H9 (cell line): Measurements from ENCODE around the gene VIPR1. TPM values are rescaled to one million over a fixed set of nuclear protein-coding genes. Genes with fewer than 3 reads are reported as not detected.

ENCODE experiments used
- DNase-seq: peaks from one replicate; pipeline ENCODE4 v3.0.0-alpha.2; 2017
- H2AFZ ChIP-seq: one replicate; pipeline ENCODE4 v1.6.1; 2013; ENCODE audit warnings: mild to moderate bottlenecking, low read length, control low read depth, moderate library complexity
- H2AK5ac ChIP-seq: 2 replicates; pipeline ENCODE4 v1.6.1; 2013; ENCODE audit warnings: low read length, control low read depth, mixed read lengths; ENCODE audit not compliant: insufficient read length
- H2BK120ac ChIP-seq: one replicate; pipeline ENCODE4 v1.6.1; 2013; ENCODE audit warnings: low read depth, mild to moderate bottlenecking, low read length, control low read depth, inconsistent platforms; ENCODE audit not compliant: poor library complexity, severe bottlenecking
- H2BK12ac ChIP-seq: 2 replicates; pipeline ENCODE4 v1.6.1; 2013; ENCODE audit warnings: low read length, control low read depth, mixed read lengths, low read depth; ENCODE audit not compliant: insufficient read length
- H2BK15ac ChIP-seq: 2 replicates; pipeline ENCODE4 v1.6.1; 2013; ENCODE audit warnings: low read depth, low read length, control low read depth
- H2BK20ac ChIP-seq: one replicate; pipeline ENCODE4 v1.6.1; 2013; ENCODE audit warnings: low read depth, mild to moderate bottlenecking, low read length, control low read depth, inconsistent platforms; ENCODE audit not compliant: poor library complexity, severe bottlenecking
- H2BK5ac ChIP-seq: 2 replicates; pipeline ENCODE4 v1.6.1; 2013; ENCODE audit warnings: low read length, control low read depth, mixed read lengths; ENCODE audit not compliant: insufficient read length
- H3K14ac ChIP-seq: 2 replicates; pipeline ENCODE4 v1.6.1; 2013; ENCODE audit warnings: low read length, control low read depth; ENCODE audit not compliant: insufficient read depth
- H3K18ac ChIP-seq: 2 replicates; pipeline ENCODE4 v1.6.1; 2013; ENCODE audit warnings: low read depth, mild to moderate bottlenecking, mixed read lengths, low read length, control low read depth; ENCODE audit not compliant: insufficient read length
- H3K23ac ChIP-seq: 2 replicates; pipeline ENCODE4 v1.6.1; 2013; ENCODE audit warnings: low read length, control low read depth, mixed read lengths, low read depth; ENCODE audit not compliant: insufficient read length
- H3K23me2 ChIP-seq: 2 replicates; pipeline ENCODE4 v1.6.1; 2013; ENCODE audit warnings: low read depth, mild to moderate bottlenecking, mixed read lengths, low read length, control low read depth; ENCODE audit not compliant: insufficient read length, poor library complexity, severe bottlenecking
- H3K27ac ChIP-seq: 2 replicates; pipeline ENCODE4 v1.5.1; 2013; ENCODE audit warnings: low read length, control low read depth, mixed read lengths, low read depth; ENCODE audit not compliant: insufficient read length
- H3K27me3 ChIP-seq: 2 replicates; pipeline ENCODE4 v1.6.1; 2013; ENCODE audit warnings: low read length, control low read depth, inconsistent platforms; ENCODE audit not compliant: insufficient read depth
- H3K4ac ChIP-seq: 2 replicates; pipeline ENCODE4 v1.6.1; 2013; ENCODE audit warnings: low read depth, mild to moderate bottlenecking, control low read depth, inconsistent platforms, low read length, moderate library complexity
- H3K4me1 ChIP-seq: 2 replicates; pipeline ENCODE4 v1.6.1; 2013; ENCODE audit warnings: low read length, control low read depth, inconsistent platforms; ENCODE audit not compliant: insufficient read depth
- H3K4me2 ChIP-seq: 2 replicates; pipeline ENCODE4 v1.6.1; 2013; ENCODE audit warnings: low read length, control low read depth, mixed read lengths; ENCODE audit not compliant: insufficient read length, insufficient read depth
- H3K56ac ChIP-seq: 2 replicates; pipeline ENCODE4 v1.6.1; 2013; ENCODE audit warnings: low read depth, mild to moderate bottlenecking, mixed read lengths, low read length, control low read depth; ENCODE audit not compliant: insufficient read length
- H3K79me1 ChIP-seq: 2 replicates; pipeline ENCODE4 v1.6.1; 2013; ENCODE audit warnings: low read depth, mild to moderate bottlenecking, moderate library complexity, low read length, control low read depth, inconsistent platforms; ENCODE audit not compliant: insufficient read depth, poor library complexity, severe bottlenecking
- H3K79me2 ChIP-seq: 2 replicates; pipeline ENCODE4 v1.6.1; 2013; ENCODE audit warnings: low read length, control low read depth, inconsistent platforms; ENCODE audit not compliant: insufficient read depth
- H3K9ac ChIP-seq: 2 replicates; pipeline ENCODE4 v1.6.1; 2013; ENCODE audit warnings: low read length, control low read depth, mixed read lengths; ENCODE audit not compliant: insufficient read length; ENCODE audit errors: extremely low read depth
- H3K9me3 ChIP-seq: one replicate; pipeline ENCODE4 v1.6.1; 2013; ENCODE audit warnings: low read depth, low read length, inconsistent platforms; ENCODE audit not compliant: control insufficient read depth
- H3T11ph ChIP-seq: one replicate; pipeline ENCODE4 v1.6.1; 2013; ENCODE audit warnings: mild to moderate bottlenecking, low read length, control low read depth, inconsistent platforms
- H4K20me1 ChIP-seq: one replicate; pipeline ENCODE4 v1.6.1; 2013; ENCODE audit not compliant: control insufficient read depth, insufficient read length, insufficient read depth
- H4K5ac ChIP-seq: 2 replicates; pipeline ENCODE4 v1.6.1; 2013; ENCODE audit warnings: low read depth, mild to moderate bottlenecking, mixed read lengths, low read length, control low read depth; ENCODE audit not compliant: insufficient read length
- H4K8ac ChIP-seq: replicated peaks from 2 replicates; pipeline ENCODE4 v1.6.1; 2013; ENCODE audit warnings: low read length, control low read depth, mixed read lengths, low read depth; ENCODE audit not compliant: insufficient read length
- H4K91ac ChIP-seq: 2 replicates; pipeline ENCODE4 v1.6.1; 2013; ENCODE audit warnings: low read depth, mild to moderate bottlenecking, moderate library complexity, mixed read lengths, low read length, control low read depth; ENCODE audit not compliant: insufficient read length
- H3K27ac Mint-ChIP-seq, 3 experiments: 2 replicates in 2 of 3; 3 replicates in 1 of 3; pipeline ENCODE4 v1.8.0; 2020 to 2021; ENCODE audit warnings: mixed read lengths in 3 of 3, mild to moderate bottlenecking in 1 of 3, moderate library complexity in 1 of 3
- H3K27me3 Mint-ChIP-seq: 2 replicates; pipeline ENCODE4 v1.8.0; 2021; ENCODE audit warnings: low read depth, mild to moderate bottlenecking, moderate library complexity, mixed read lengths
- H3K36me3 Mint-ChIP-seq, 3 experiments: 2 replicates in 2 of 3; 3 replicates in 1 of 3; pipeline ENCODE4 v1.8.0; 2020 to 2021; ENCODE audit warnings: low read depth in 3 of 3, mixed read lengths in 3 of 3; ENCODE audit not compliant: insufficient read depth in 1 of 3
- H3K4me1 Mint-ChIP-seq, 2 experiments: 2 replicates each; pipeline ENCODE4 v1.8.0; 2020; ENCODE audit warnings: mixed read lengths in 2 of 2
- H3K4me3 Mint-ChIP-seq, 2 experiments: 2 replicates in 1 of 2; 3 replicates in 1 of 2; pipeline ENCODE4 v1.8.0; 2020 to 2021; ENCODE audit warnings: mild to moderate bottlenecking in 2 of 2, mixed read lengths in 2 of 2, moderate library complexity in 1 of 2
- H3K9me3 Mint-ChIP-seq, 2 experiments: 2 replicates in 1 of 2; 3 replicates in 1 of 2; pipeline ENCODE4 v1.8.0; 2020; ENCODE audit warnings: mild to moderate bottlenecking in 2 of 2, mixed read lengths in 2 of 2, moderate library complexity in 1 of 2
- CTCF ChIP-seq: fragments of 200-600 bp; sonication (generic); conservative IDR thresholded peaks from 3 replicates; pipeline ENCODE4 v1.8.0; 2021; ENCODE audit warnings: antibody characterized with exemption, mild to moderate bottlenecking
- WGBS: extraction: QIAGEN DNeasy Blood & Tissue Kit; methylation state at CpG from one replicate; pipeline ENCODE4 v1.1.7; 2013; ENCODE audit warnings: missing lambda C conversion rate, low lambda C conversion rate, mixed read lengths; ENCODE audit not compliant: insufficient read length; ENCODE audit errors: extremely low coverage; 5-methylcytosine and 5-hydroxymethylcytosine counted together
- total RNA-seq: library from RNA; stranded (reverse); gene quantifications from 2 replicates; pipeline ENCODE4 v1.2.1, GENCODE V29; 2021

VIPR1 gene
- total RNA-seq, 1 experiment from 2014 or later: 6.5 TPM

GRCh38 chr3:42500909-42501308 lies 1.5 kb upstream of the VIPR1 start:
- peaks cover 20% of the 10 kb centered on the region; the same call in 1 of the 2 replicates for H3K27me3 ChIP-seq
- no peak overlapping the region for H4K8ac ChIP-seq
- no CpG with 5 or more reads among the region's 4 CpGs for WGBS
- no peak overlapping the region for H4K5ac ChIP-seq
- H3T11ph ChIP-seq: no peak overlapping the region
- no peaks in the 10 kb centered on the region for H3K4me1 ChIP-seq
- H3K27me3 Mint-ChIP-seq: peaks cover 67% of the 10 kb centered on the region
- no peak overlapping the region for H2BK5ac ChIP-seq
- peaks cover 18% of the 10 kb centered on the region for H3K23me2 ChIP-seq
- H3K14ac ChIP-seq: no peak overlapping the region
- no peak overlapping the region for H2BK15ac ChIP-seq
- no peak overlapping the region for H2BK120ac ChIP-seq
- no peak overlapping the region for H3K18ac ChIP-seq
- H4K20me1 ChIP-seq: no peaks in the 10 kb centered on the region
- no peak overlapping the region for H3K56ac ChIP-seq
- H3K4ac ChIP-seq: no peak overlapping the region
- H3K79me2 ChIP-seq: no peaks in the 10 kb centered on the region
- no peak for DNase-seq
- H3K36me3 Mint-ChIP-seq: no peaks in the 10 kb centered on the region
- no peaks in the 10 kb centered on the region for H3K9me3 ChIP-seq
- H3K4me1 Mint-ChIP-seq: peaks cover 37 to 51% of the 10 kb centered on the region in 2 experiments
- no peak overlapping the region for H4K91ac ChIP-seq
- H2AK5ac ChIP-seq: no peak overlapping the region
- H2BK20ac ChIP-seq: no peak overlapping the region
- H3K79me1 ChIP-seq: no peaks in the 10 kb centered on the region
- no peak overlapping the region for H3K27ac ChIP-seq
- no peak overlapping the region for H2AFZ ChIP-seq
- peak overlapping the region; percentile 70 for H3K4me2 ChIP-seq
- no peak overlapping the region for H3K9ac ChIP-seq
- H3K9me3 Mint-ChIP-seq: no peaks in the 10 kb centered on the region
- no peak overlapping the region for H2BK12ac ChIP-seq
- no peak for TF ChIP-seq CTCF
- peak overlapping the region; percentile 78 to 92 for H3K4me3 Mint-ChIP-seq
- H3K27ac Mint-ChIP-seq: no peak overlapping the region; a peak in 1 of 7 replicates
- no peak overlapping the region for H3K23ac ChIP-seq
